ENCODE results near the gene SPATS2L. TPM values are rescaled to one million over a fixed set of nuclear protein-coding genes. Genes with fewer than 3 reads are reported as not detected.

Gene SPATS2L
- total RNA-seq, 1 experiment from 2014 or later = 174 TPM

GRCh38 chr2:200359552-200359951 is 53.1 kb downstream of the SPATS2L start:
- H2AFZ ChIP-seq (ENCODE audit: low read length) = no peak overlapping the region
- CTCF ChIA-PET = no interaction called here
- peaks cover 8% of the 10 kb centered on the region; the same call in 1 of the 2 replicates for H3K36me3 ChIP-seq (ENCODE audit: low read depth, low read length)
- H3K4me1 ChIP-seq (ENCODE audit: insufficient read depth, low read length) = peaks cover 2% of the 10 kb centered on the region; the same call in 1 of the 2 replicates
- no peak overlapping the region for H3K4me3 ChIP-seq (ENCODE audit: low read length)
- no peaks in the 10 kb centered on the region for H3F3A ChIP-seq (ENCODE audit: low read length, unreplicated experiment)
- H3K27me3 ChIP-seq (ENCODE audit: low read length) = no peaks in the 10 kb centered on the region
- H3K9me2 ChIP-seq (replicated peaks; ENCODE audit: low read length) = no peaks in the 10 kb centered on the region
- H3K9me3 ChIP-seq (ENCODE audit: low read length) = no peaks in the 10 kb centered on the region
- POLR2A ChIA-PET (ENCODE audit: unreplicated experiment) = no interaction called here
- DNase-seq (no peak), ATAC-seq (no peak)
- H3K9ac ChIP-seq (ENCODE audit: low read length) = no peak overlapping the region
- intact Hi-C loops (cut with micrococcal nuclease) = no loop called here
- TF ChIP-seq CTCF (conservative IDR thresholded peaks at IDR 0.05; ENCODE audit: low read depth, low read length) (no peak), EZH2phosphoT487 (IDR thresholded peaks at IDR 0.05; ENCODE audit: borderline replicate concordance, low read length) (no peak)
- no peaks in the 10 kb centered on the region for H4K20me1 ChIP-seq (ENCODE audit: low read length)
- no peak overlapping the region for H3K4me2 ChIP-seq (ENCODE audit: low read length)
- BruUV-seq (replicated peaks) = no TSS peak
- peaks cover 94% of the 10 kb centered on the region for H3K79me2 ChIP-seq (ENCODE audit: low read length)
- no peak overlapping the region for H3K27ac ChIP-seq (ENCODE audit: low read length)

GRCh38 chr2:200360364-200360763 is 53.9 kb downstream of the SPATS2L start:
- no peak overlapping the region for H3K4me3 ChIP-seq (ENCODE audit: low read length)
- H3K4me2 ChIP-seq (ENCODE audit: low read length) = no peak overlapping the region
- no peaks in the 10 kb centered on the region for H3K9me2 ChIP-seq (replicated peaks; ENCODE audit: low read length)
- H3F3A ChIP-seq (ENCODE audit: low read length, unreplicated experiment) = no peaks in the 10 kb centered on the region
- POLR2A ChIA-PET (ENCODE audit: unreplicated experiment) = no interaction called here
- no peak overlapping the region for H3K27ac ChIP-seq (ENCODE audit: low read length)
- peaks cover 95% of the 10 kb centered on the region for H3K79me2 ChIP-seq (ENCODE audit: low read length)
- CTCF ChIA-PET = no interaction called here
- H3K9ac ChIP-seq (ENCODE audit: low read length) = no peak overlapping the region
- H3K36me3 ChIP-seq (ENCODE audit: low read depth, low read length) = peaks cover 8% of the 10 kb centered on the region; the same call in 1 of the 2 replicates
- TF ChIP-seq EZH2 (IDR thresholded peaks at IDR 0.05; ENCODE audit: low read length, unreplicated experiment) = no peak
- TF ChIP-seq CTCF (conservative IDR thresholded peaks at IDR 0.05; ENCODE audit: low read depth, low read length) = no peak
- TF ChIP-seq EZH2phosphoT487 (IDR thresholded peaks at IDR 0.05; ENCODE audit: borderline replicate concordance, low read length) = no peak
- no TSS peak for BruUV-seq (replicated peaks)
- no peaks in the 10 kb centered on the region for H3K9me3 ChIP-seq (ENCODE audit: low read length)
- no peaks in the 10 kb centered on the region for H3K4me1 ChIP-seq (ENCODE audit: insufficient read depth, low read length)
- no peaks in the 10 kb centered on the region for H3K27me3 ChIP-seq (ENCODE audit: low read length)
- ATAC-seq (no peak), DNase-seq (no peak)
- intact Hi-C loops (cut with micrococcal nuclease) = no loop called here
- no peak overlapping the region for H2AFZ ChIP-seq (ENCODE audit: low read length)
- H4K20me1 ChIP-seq (ENCODE audit: low read length) = no peaks in the 10 kb centered on the region

- peaks cover 12% of the 10 kb centered on the region for H3K36me3 ChIP-seq (ENCODE audit: low read depth, low read length)
- no peak overlapping the region for H3K4me3 ChIP-seq (ENCODE audit: low read length)
- ChIA-PET POLR2A (ENCODE audit: unreplicated experiment) (no interaction called here), CTCF (no interaction called here)
- no peaks in the 10 kb centered on the region for H3F3A ChIP-seq (ENCODE audit: low read length, unreplicated experiment)
- no peak for ATAC-seq
- H3K9me3 ChIP-seq (ENCODE audit: low read length) = no peaks in the 10 kb centered on the region
- intact Hi-C loops (cut with micrococcal nuclease) = no loop called here
- H3K9me2 ChIP-seq (replicated peaks; ENCODE audit: low read length) = no peaks in the 10 kb centered on the region
- H3K79me2 ChIP-seq (ENCODE audit: low read length) = peaks cover 95% of the 10 kb centered on the region
- no peak for DNase-seq
- BruUV-seq (replicated peaks) = no TSS peak
- H3K9ac ChIP-seq (ENCODE audit: low read length) = no peak overlapping the region
- H3K4me2 ChIP-seq (ENCODE audit: low read length) = no peak overlapping the region
- no peaks in the 10 kb centered on the region for H4K20me1 ChIP-seq (ENCODE audit: low read length)
- no peak overlapping the region for H3K27ac ChIP-seq (ENCODE audit: low read length)
- H2AFZ ChIP-seq (ENCODE audit: low read length) = no peak overlapping the region
- no peaks in the 10 kb centered on the region for H3K27me3 ChIP-seq (ENCODE audit: low read length)
- TF ChIP-seq EZH2phosphoT487 (IDR thresholded peaks at IDR 0.05; ENCODE audit: borderline replicate concordance, low read length) (no peak), EZH2 (IDR thresholded peaks at IDR 0.05; ENCODE audit: low read length, unreplicated experiment) (no peak), CTCF (conservative IDR thresholded peaks at IDR 0.05; ENCODE audit: low read depth, low read length) (no peak)
- no peaks in the 10 kb centered on the region for H3K4me1 ChIP-seq (ENCODE audit: insufficient read depth, low read length)
Observed at GRCh38 chr2:200362202-200362917, 55.9 kb downstream of the SPATS2L start.
